ENCODE results near the gene HNRNPC.
"Not testable (repeated sequence)": the region's sequence is repeated elsewhere in the genome, so short reads cannot be mapped to it uniquely, and the experiment has no call there.

Gene HNRNPC

GRCh38 chr14:21185491-21185890 is 83.8 kb downstream of the HNRNPC start:
- DNase-seq: no peak

GRCh38 chr14:21184254-21184653 is 85.0 kb downstream of the HNRNPC start:
- no peak for DNase-seq

GRCh38 chr14:21182166-21182565 is 87.1 kb downstream of the HNRNPC start:
- DNase-seq: no peak

GRCh38 chr14:21171128-21171527 is 98.1 kb downstream of the HNRNPC start:
- no peak for DNase-seq

- DNase-seq: no peak
Observed at GRCh38 chr14:21169573-21169972, 99.7 kb downstream of the HNRNPC start.

- no peak for DNase-seq
Observed at GRCh38 chr14:21168055-21168454, 101.2 kb downstream of the HNRNPC start.

GRCh38 chr14:21165670-21166069 is 103.6 kb downstream of the HNRNPC start:
- not testable (repeated sequence) for DNase-seq

GRCh38 chr14:21165002-21165605 is 104.1 kb downstream of the HNRNPC start:
- DNase-seq: not testable (repeated sequence)

- no peak for DNase-seq
Observed at GRCh38 chr14:21163871-21164291, 105.4 kb downstream of the HNRNPC start.

GRCh38 chr14:21162081-21162480 is 107.2 kb downstream of the HNRNPC start:
- DNase-seq: no peak

- no peak for DNase-seq
Observed at GRCh38 chr14:21160061-21160610, 109.1 kb downstream of the HNRNPC start.
